ENCODE results near the gene MRLN.
"Not testable (repeated sequence)": the region's sequence is repeated elsewhere in the genome, so short reads cannot be mapped to it uniquely, and the experiment has no call there.

The MRLN gene

DNA sequence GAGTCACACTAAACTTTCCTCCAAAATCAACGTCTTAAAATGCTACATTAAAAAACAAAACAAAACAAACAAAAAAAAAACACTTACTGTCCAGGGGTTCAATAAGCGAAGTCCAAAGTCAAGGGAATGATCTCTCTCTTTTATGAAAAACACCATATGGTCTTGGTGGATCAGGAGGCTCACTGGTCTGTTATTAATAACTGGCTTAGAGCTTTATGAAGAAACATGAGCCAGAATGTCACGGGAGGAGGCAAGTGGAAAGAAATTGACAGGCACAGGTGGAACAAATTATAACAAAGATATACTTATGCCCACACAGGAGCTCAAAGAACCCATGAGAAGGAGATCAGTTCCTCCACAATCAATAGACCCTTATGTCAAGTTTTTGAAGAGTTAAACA is at the start of gene MRLN:
TSS of gene MRLN (minus strand) at position 189 of the 400 bp plus-strand sequence.
- no peak for DNase-seq

DNA sequence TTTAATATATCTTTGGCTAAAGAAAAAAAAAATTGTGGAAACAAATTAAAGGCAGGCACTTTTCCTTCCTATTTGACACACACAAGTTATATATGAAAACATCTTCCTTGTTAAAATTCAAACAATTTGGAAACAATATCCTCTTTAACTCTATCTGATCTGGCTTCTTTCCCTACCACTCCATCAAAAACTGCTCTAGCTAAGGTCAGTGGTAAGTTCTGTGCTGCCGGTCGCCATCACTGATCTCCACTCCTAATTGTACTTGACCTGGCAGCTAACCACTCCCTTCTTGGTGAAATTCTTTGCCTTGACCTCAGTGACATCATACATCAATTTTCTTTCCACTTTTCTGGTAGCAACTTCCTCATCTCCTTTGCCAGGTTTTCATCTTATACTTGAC is 47.9 kb upstream of the MRLN start:
- no peak for DNase-seq

GRCh38 chr10:59799421-59799820 is 46.2 kb upstream of the MRLN start:
- no peak for DNase-seq

DNA sequence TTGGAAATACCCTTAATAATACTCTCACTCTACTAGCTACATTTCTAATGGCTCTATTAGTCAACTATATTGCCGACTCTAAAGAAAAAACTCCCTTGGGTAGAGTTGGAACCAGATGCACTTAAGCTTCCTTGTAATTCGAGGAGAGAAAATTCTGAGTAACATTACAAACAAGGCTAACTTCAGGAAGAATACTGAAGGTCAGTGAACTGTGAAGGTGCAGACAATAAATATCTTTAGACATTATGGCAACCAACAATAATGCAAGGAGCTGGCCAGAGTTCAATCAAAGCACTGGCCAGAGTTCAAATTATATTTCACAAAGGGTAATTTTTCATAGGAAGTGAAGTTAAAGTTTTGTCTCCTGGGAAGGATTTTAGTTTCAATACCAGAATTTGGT is 40.7 kb upstream of the MRLN start:
- no peak for DNase-seq

- DNase-seq = no peak
These were observed 39.6 kb upstream of the MRLN start for GRCh38 chr10:59792812-59793211.

DNA sequence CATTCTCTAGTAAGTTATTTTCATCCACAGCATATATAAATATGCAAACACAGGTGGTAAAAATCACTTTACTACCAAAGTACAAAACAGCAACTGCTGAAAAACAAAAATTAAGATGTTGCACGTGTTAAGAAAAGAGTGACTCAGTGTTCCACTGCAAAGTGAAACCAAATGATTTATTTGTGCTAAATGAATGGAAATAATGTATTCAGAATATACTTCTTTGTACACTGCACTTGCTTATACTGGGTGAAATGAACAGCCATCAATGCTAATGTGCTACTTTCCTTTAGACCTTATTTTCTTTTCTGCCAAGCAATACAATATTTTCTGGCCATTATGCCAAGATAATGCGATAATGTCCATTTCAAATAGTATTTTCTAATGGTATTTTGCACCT is 38.3 kb upstream of the MRLN start:
- DNase-seq = no peak

DNA sequence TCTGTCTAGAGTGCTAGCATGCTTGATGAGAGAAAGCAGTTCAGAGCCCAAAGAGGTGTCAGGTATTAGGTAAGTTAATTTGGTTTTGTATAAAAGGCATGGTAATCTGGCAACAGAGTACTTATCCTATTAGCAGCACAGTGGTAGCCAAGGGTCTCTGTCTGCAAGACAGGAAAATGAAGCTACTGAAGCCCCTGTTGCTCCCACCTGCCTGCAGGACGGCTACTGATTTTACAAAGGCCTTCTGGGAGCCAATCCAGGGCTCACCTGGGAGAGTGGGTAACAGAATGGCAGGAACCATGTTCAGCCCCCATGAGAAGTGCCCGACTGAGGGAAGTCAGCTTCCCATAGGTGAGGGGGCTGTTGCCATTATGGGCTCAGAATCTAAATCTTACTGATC is 36.8 kb upstream of the MRLN start:
- DNase-seq = not testable (repeated sequence)

DNA sequence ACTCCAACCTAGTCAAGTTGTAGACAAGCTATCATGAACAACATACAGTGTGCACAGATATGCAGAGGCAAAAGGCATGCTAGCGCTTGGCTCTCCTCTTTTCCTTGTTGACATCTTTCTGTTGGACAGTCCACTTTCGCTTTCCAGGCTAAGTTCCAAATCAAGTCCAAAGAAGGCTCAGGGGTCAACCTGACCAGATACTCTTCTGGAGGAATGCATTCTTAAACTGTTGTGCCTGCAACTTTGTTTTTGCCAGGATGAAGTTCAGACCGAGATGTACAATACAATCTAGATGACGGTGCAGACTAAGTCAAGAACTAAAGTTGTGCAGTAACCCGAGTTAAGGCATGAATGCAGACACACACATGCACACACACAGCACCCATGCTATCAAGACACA is 35.7 kb upstream of the MRLN start:
- not testable (repeated sequence) for DNase-seq

GRCh38 chr10:59787032-59787431 is 33.8 kb upstream of the MRLN start:
- DNase-seq = not testable (repeated sequence)

GRCh38 chr10:59785476-59785875 is 32.2 kb upstream of the MRLN start:
- DNase-seq = not testable (repeated sequence)

DNA sequence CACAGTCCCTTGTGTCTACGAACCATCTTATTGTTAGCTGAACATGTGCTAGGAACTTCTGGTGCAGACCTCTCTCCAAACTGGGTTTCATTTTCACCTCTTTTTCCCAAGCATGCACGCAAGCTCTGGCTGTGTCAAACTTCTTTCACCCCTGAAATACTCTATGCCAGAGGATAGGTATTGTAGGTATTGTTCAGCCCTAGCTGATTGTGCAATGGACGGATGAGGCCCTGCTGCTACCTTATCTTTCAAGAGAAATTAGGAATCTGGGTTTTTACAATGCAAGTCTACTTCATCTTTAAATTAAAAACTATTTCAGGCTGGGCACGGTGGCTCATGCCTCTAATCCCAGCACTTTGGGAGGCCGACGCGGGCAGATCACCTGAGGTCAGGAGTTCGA is 28.3 kb upstream of the MRLN start:
- no peak for DNase-seq

DNA sequence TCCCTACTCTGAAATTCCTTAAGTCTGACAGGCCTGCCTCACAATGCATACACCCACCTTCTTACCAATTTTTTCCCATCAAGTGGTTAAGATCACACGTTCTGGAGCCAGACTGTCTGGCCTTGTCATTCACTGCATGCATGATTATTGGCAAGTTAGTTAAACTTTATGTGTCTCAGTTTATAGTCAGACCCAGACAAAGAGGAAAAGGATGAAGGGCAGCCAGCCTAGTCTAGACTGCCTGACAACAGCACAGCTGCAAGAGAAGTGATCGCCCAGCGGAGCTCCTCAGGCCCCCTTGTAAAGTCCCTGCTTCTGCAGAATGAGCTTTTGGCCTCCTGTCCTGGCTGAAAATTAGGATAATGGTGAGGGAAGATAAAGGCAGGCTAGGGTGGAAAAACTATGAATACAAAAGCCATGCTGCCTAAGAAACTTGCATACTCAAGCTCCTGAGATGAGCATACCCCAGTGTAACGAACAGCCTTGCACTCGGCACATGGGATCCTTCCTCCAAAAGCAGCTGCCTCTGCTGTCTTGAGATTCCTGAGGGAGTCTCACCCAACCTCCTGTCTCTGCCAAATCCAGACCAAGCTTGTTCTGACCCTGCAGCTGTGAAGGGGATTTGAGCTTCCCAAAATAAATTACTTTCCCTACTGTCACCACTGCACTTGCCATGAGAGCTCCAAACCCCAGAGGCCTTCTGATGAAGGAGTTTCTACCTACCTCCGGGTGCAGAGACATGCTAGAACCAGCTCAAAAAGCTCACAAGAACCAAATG is 26.7 kb upstream of the MRLN start:
- DNase-seq = peak; percentile 55

GRCh38 chr10:59774451-59774850 is 21.2 kb upstream of the MRLN start:
- no peak for DNase-seq

GRCh38 chr10:59773088-59773487 is 19.8 kb upstream of the MRLN start:
- DNase-seq = no peak

- no peak for DNase-seq
These were observed 18.0 kb upstream of the MRLN start for GRCh38 chr10:59771162-59771807.

DNA sequence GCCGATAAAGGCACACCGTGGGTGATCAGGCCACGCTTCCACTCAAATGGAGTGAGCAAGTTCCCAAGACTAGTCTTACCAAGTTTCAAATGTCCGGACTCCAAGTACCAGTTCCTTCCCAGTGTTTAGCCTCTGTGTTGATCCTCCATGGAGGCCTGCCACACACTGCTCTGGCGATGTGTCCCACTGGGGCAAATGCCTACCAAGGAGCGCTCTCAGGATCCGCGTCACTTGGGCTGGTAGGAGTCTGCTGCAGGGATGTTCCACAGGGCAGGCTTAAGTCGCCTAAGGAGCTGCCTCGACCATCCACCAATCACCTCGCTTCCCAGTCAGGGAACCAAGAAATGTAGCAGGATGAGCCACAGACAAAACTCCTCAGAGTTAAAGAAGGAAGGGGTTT is 17.4 kb upstream of the MRLN start:
- no peak for DNase-seq

- no peak for DNase-seq
These were observed 9.2 kb upstream of the MRLN start for GRCh38 chr10:59762505-59762904.

DNA sequence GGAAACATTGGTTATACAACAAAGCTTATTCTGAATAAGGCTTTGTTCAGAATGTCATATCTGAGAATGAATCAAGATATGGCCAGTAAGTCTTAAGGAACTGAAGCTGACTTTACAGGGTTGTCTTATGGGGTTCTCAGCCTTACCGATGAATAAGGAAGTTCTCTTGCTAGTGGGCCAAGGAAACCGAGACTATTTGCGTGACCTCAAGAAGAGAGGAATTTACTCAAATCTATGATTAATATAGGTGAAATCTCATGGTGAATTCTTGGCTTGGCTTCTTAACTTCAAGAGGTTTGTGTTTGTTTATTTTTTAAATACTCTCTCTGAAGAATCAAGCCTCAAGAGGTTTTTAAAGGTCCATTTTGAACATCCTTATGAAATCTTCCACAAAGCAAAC is 4.7 kb upstream of the MRLN start:
- DNase-seq = no peak

GRCh38 chr10:59754951-59755350 is 1.7 kb upstream of the MRLN start:
- DNase-seq = no peak

- no peak for DNase-seq
These were observed 846 bp downstream of the MRLN start for GRCh38 chr10:59752278-59752940.

GRCh38 chr10:59750155-59750945 is 2.9 kb downstream of the MRLN start:
- DNase-seq = no peak

DNA sequence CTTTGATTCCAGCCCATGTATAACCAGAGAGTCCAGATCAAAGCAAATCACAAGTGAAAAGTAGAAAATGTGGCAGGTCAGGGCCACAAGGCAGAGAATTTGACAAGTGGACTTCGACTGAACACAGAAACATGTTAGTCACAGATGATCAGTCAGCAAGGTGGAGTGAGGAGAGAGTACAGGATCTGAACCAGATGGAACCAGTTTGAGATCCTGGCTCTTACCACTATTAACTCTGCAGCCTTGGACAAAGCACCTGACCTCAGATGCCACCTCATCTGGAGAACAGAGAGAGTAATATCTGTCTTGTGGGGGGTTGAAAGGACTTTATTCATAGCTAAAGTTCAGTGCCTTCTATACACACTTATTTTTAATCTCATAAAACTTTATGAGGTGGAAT is 4.4 kb downstream of the MRLN start:
- no peak for DNase-seq

DNA sequence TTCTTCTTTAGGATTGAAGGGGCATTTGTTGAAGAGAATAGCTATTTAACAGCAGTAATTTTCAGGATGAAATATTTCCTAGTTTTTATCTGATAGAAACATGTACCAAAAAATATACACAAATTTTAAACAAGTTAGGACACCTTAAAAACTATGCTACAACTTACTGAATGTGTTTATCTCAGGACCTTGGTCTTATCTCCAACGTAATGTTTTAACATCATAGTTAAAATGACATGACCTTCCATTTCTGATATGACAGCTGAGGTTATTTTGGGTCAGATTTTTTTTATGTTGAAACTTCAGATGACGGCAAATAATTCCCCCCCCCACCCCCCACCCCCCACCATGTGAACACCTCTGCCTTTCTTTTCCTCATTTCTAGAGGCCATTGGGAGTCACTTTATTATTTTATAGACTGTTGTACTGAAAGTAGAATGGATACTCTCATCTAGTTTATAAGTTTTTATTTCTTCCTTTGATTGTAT is 8.0 kb downstream of the MRLN start:
- no peak for DNase-seq

Data from right forelimb (tissue), 1 donor.